Measurements from ENCODE around the gene MAGED2.
"Not testable (repeated sequence)": the region's sequence is repeated elsewhere in the genome, so short reads cannot be mapped to it uniquely, and the experiment has no call there.

The MAGED2 gene

GRCh38 chrX:54819201-54819600, 11.7 kb downstream of the MAGED2 start:
- DNase-seq = no peak

GRCh38 chrX:54820737-54821136, 13.2 kb downstream of the MAGED2 start:
- DNase-seq = no peak

GRCh38 chrX:54821310-54821709, 13.8 kb downstream of the MAGED2 start:
- no peak for DNase-seq

GRCh38 chrX:54824195-54824594, 16.6 kb downstream of the MAGED2 start:
- no peak for DNase-seq

- no peak for DNase-seq
These were observed 17.2 kb downstream of the MAGED2 start for GRCh38 chrX:54824722-54825121.

- no peak for DNase-seq
These were observed 18.3 kb downstream of the MAGED2 start for GRCh38 chrX:54825716-54826438.

- no peak for DNase-seq
These were observed 19.1 kb downstream of the MAGED2 start for GRCh38 chrX:54826598-54826997.

GRCh38 chrX:54838583-54838982, 31.0 kb downstream of the MAGED2 start:
- DNase-seq = no peak

GRCh38 chrX:54841184-54841874, 33.8 kb downstream of the MAGED2 start:
- DNase-seq = not testable (repeated sequence)

- no peak for DNase-seq
These were observed 35.1 kb downstream of the MAGED2 start for GRCh38 chrX:54842607-54843006.

- DNase-seq = no peak
These were observed 35.5 kb downstream of the MAGED2 start for GRCh38 chrX:54843050-54843449.

GRCh38 chrX:54847700-54848099, 40.2 kb downstream of the MAGED2 start:
- not testable (repeated sequence) for DNase-seq

GRCh38 chrX:54865208-54865607, 57.7 kb downstream of the MAGED2 start:
- DNase-seq = no peak

Data from T-helper 2 cell (primary cell).